HepG2 (cell line): ENCODE measurements around the gene FAM181A. TPM values are rescaled to one million over a fixed set of nuclear protein-coding genes. Genes with fewer than 3 reads are reported as not detected.

ENCODE experiments used
- HOXD1 ChIP-seq: sonication (generic); formaldehyde crosslinking; IDR thresholded peaks from 2 replicates; pipeline ENCODE4 v1.5.0; 2020; ENCODE audit warnings: missing genetic modification reagents
- KDM3A ChIP-seq: IDR thresholded peaks from 2 replicates; pipeline ENCODE4 v1.6.1; 2018; ENCODE audit warnings: low read depth, missing compliant biosample characterization
- MAF1 ChIP-seq: sonication (generic); formaldehyde crosslinking; IDR thresholded peaks from 2 replicates; pipeline ENCODE4 v1.5.0; 2020; ENCODE audit warnings: missing genetic modification reagents, borderline replicate concordance
- MTF2 ChIP-seq: sonication (generic); formaldehyde crosslinking; IDR thresholded peaks from 2 replicates; pipeline ENCODE4 v1.5.0; 2020; ENCODE audit warnings: missing genetic modification reagents, borderline replicate concordance
- MXD3 ChIP-seq: IDR thresholded peaks from 2 replicates; pipeline ENCODE4 v1.6.1; 2016; ENCODE audit warnings: mild to moderate bottlenecking, missing biosample characterization, missing genetic modification reagents
- PLRG1 ChIP-seq: fragments of 450-650 bp; conservative IDR thresholded peaks from 2 replicates; pipeline ENCODE4 v1.6.1; 2016
- RFXAP ChIP-seq: sonication (generic); formaldehyde crosslinking; IDR thresholded peaks from 2 replicates; pipeline ENCODE4 v1.4.0; 2020; ENCODE audit warnings: missing genetic modification reagents, borderline replicate concordance
- YEATS4 ChIP-seq: sonication (generic); formaldehyde crosslinking; IDR thresholded peaks from 2 replicates; pipeline ENCODE4 v1.4.0; 2020; ENCODE audit warnings: missing genetic modification reagents, borderline replicate concordance
- ZBED4 ChIP-seq: sonication (generic); formaldehyde crosslinking; IDR thresholded peaks from 2 replicates; pipeline ENCODE4 v1.4.0; 2020; ENCODE audit warnings: missing genetic modification reagents, borderline replicate concordance
- ZBTB43 ChIP-seq: sonication (generic); formaldehyde crosslinking; conservative IDR thresholded peaks from 2 replicates; pipeline ENCODE4 v1.4.0; 2020; ENCODE audit warnings: missing genetic modification reagents
- ZGPAT ChIP-seq: IDR thresholded peaks from 2 replicates; pipeline ENCODE4 v1.6.1; 2016; ENCODE audit warnings: mild to moderate bottlenecking
- ZNF180 ChIP-seq: sonication (generic); formaldehyde crosslinking; IDR thresholded peaks from 2 replicates; pipeline ENCODE4 v1.4.0; 2020; ENCODE audit warnings: low read depth, missing genetic modification reagents, borderline replicate concordance
- ZNF383 ChIP-seq: sonication (generic); formaldehyde crosslinking; IDR thresholded peaks from 2 replicates; pipeline ENCODE4 v1.4.0; 2020; ENCODE audit warnings: missing genetic modification reagents, mild to moderate bottlenecking, borderline replicate concordance
- ZNF496 ChIP-seq: sonication (generic); formaldehyde crosslinking; IDR thresholded peaks from 2 replicates; pipeline ENCODE4 v1.8.1; 2023; ENCODE audit warnings: mild to moderate bottlenecking, moderate library complexity, missing genetic modification reagents; ENCODE audit not compliant: insufficient replicate concordance
- ZNF550 ChIP-seq: sonication (generic); formaldehyde crosslinking; IDR thresholded peaks from 2 replicates; pipeline ENCODE4 v1.4.0; 2020; ENCODE audit warnings: mild to moderate bottlenecking, missing genetic modification reagents, borderline replicate concordance
- ZNF777 ChIP-seq: sonication (generic); formaldehyde crosslinking; IDR thresholded peaks from 2 replicates; pipeline ENCODE4 v1.4.0; 2020; ENCODE audit warnings: missing genetic modification reagents
- ZNF850 ChIP-seq: sonication (generic); formaldehyde crosslinking; conservative IDR thresholded peaks from 2 replicates; pipeline ENCODE4 v1.9.0; 2021; ENCODE audit warnings: mild to moderate bottlenecking, missing genetic modification reagents
- ZSCAN5A ChIP-seq: sonication (generic); formaldehyde crosslinking; IDR thresholded peaks from 2 replicates; pipeline ENCODE4 v1.8.0; 2022; ENCODE audit warnings: mild to moderate bottlenecking, missing genetic modification reagents, borderline replicate concordance
- polyA plus RNA-seq, 8 experiments: library from polyadenylated mRNA; depleted of rRNA in 3 of 8; stranded (reverse) in 7 of 8; unstranded in 1 of 8; fragments of >200 nt; fragmentation: Illumina TruSeq in 4 of 8; extraction: Trizol in 4 of 8; gene quantifications; 2 replicates each; pipeline versions ENCODE4 v1.2.1 to v1.2.3, GENCODE V29; 2011 to 2016; ENCODE audit warnings: low read depth in 4 of 8, missing spikeins in 1 of 8, mixed read lengths in 1 of 8; ENCODE audit not compliant: insufficient read depth in 1 of 8
- total RNA-seq, 5 experiments: library from RNA; depleted of rRNA; stranded (reverse); fragments of >200 nt; fragmentation: Illumina TruSeq; extraction: Trizol; gene quantifications; 2 replicates each; pipeline ENCODE4 v1.2.3, GENCODE V29; 2016; ENCODE audit warnings: low read depth in 1 of 5
- TF ChIP-seq, protein P1 (sequence below): sonication (generic); formaldehyde crosslinking; IDR thresholded peaks from 2 replicates; pipeline ENCODE4 v1.8.1; 2023; ENCODE audit warnings: missing genetic modification reagents, inconsistent platforms, borderline replicate concordance

Gene FAM181A
- total and polyA plus RNA-seq, 2 of the 13 experiments (the other 11 are each of a cell fraction or from before 2014, with no cell fraction given): 1.1 to 1.5 TPM

DNA sequence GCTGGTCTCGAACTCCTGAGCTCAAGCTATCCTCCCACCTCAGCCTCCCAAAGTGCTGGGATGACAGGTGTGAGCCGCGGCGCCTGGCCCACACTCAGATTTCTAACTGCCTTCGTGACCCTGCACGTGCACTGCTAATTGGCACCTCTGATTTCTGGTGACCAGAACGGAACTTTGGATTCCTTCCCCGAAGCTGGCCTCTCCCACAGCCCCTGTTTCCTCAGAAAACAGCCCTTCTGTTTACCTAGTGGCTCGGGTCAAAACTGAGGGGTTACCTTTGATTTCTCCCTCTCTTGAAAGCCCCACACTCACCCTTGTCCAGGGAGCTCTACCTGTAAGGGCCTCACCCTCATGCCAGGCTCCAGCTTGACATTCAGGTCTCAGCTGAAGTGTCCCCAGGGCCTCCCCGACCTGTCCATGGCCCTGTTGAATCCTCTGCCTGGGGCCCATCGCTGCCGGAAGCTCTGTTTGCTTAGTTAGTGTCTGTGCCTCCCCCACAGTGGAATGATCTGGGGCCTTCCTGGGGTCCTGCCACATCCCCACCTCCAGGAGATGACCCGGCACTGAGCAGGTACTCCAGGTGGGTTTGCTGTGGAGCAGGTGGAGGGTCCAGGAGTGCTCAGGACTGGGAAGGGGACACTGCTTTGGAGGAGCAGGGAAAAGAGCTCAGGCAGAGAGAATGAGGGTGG lies 24.4 kb upstream of the FAM181A start (continued):
- TF ChIP-seq MXD3: peak; percentile 55; the same call in 1 of the 2 replicates
- peak; percentile 49; the same call in 1 of the 2 replicates for TF ChIP-seq RFXAP (CRISPR knock-in tag)
- peak; percentile 27; the same call in 1 of the 2 replicates for TF ChIP-seq ZGPAT (CRISPR knock-in tag)
- no peak for TF ChIP-seq ZNF496 (CRISPR knock-in tag)
- 0 out of 2 replicates have a peak, but pooled peaks have one; percentile 53 for TF ChIP-seq ZBED4
- TF ChIP-seq YEATS4 (CRISPR knock-in tag): 0 out of 2 replicates have a peak, but pooled peaks have one; percentile 49
- peak; percentile 71 for TF ChIP-seq ZBTB43 (CRISPR knock-in tag)
- no peak for TF ChIP-seq ZNF850 (CRISPR knock-in tag)
- no peak for TF ChIP-seq MAF1 (CRISPR knock-in tag)
- 0 out of 2 replicates have a peak, but pooled peaks have one; percentile 63 for TF ChIP-seq ZNF550 (CRISPR knock-in tag)
- no peak for TF ChIP-seq MTF2
- TF ChIP-seq ZNF180 (CRISPR knock-in tag): no peak
- TF ChIP-seq ZNF777: no peak; the same call in none of the 2 replicates
- no peak for TF ChIP-seq ZNF383 (CRISPR knock-in tag)
- TF ChIP-seq PLRG1: no peak
- TF ChIP-seq, protein P1, sequence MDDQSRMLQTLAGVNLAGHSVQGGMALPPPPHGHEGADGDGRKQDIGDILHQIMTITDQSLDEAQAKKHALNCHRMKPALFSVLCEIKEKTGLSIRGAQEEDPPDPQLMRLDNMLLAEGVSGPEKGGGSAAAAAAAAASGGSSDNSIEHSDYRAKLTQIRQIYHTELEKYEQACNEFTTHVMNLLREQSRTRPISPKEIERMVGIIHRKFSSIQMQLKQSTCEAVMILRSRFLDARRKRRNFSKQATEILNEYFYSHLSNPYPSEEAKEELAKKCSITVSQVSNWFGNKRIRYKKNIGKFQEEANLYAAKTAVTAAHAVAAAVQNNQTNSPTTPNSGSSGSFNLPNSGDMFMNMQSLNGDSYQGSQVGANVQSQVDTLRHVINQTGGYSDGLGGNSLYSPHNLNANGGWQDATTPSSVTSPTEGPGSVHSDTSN (CRISPR knock-in tag): no peak
- TF ChIP-seq ZSCAN5A (CRISPR knock-in tag): peak; percentile 73; the same call in 1 of the 2 replicates
- TF ChIP-seq KDM3A (CRISPR knock-in tag): no peak
- TF ChIP-seq HOXD1 (CRISPR knock-in tag): peak; percentile 46; the same call in 1 of the 2 replicates
